GDM1 (cell line): ENCODE measurements around the gene RIMKLA.
A peak's percentile ranks its signal among the peaks of the same experiment; 100 is the strongest.

Experiments
- DNase-seq: peaks from one replicate; lab custom pipeline; 2025; lab: John Stamatoyannopoulos, UW

The RIMKLA gene

DNA sequence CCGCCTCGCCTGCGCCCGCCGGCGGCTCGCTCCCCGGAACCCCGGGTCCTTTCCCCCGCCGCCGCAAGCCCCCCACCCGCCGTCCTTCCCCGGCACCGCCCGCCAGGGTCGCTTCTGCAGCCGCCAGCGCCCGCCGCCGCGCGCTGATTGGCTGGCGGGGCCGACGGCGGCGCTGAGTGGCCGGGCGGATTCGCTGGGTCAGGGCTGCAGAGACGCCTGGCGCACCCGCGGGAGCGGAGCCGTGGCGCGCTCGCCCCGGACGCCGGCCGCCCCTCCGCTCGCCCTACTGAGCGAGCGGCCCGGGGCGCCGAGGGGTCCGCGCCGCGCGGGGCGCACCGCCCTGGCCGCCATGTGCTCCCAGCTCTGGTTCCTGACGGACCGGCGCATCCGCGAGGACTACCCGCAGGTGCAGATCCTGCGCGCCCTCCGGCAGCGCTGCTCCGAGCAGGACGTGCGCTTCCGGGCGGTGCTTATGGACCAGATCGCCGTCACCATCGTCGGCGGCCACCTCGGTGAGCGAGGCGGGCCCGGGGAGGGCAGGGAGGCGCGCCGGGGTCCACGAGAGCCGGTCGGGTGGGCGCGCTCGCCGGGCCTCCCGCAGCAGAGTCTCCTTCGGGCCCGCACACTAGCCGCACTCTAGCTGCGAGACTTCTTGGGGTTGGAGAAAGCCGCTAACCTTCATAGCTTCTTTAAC is at the start of gene RIMKLA:
Gene RIMKLA (plus strand): TSS at position 207 of the 694 bp plus-strand sequence. CDS start 143 bp downstream, at position 350.
- DNase-seq: peak; percentile 13

GRCh38 chr1:42332877-42333276 is 47.7 kb upstream of the RIMKLA start:
- no peak for DNase-seq

- no peak for DNase-seq
Measured at GRCh38 chr1:42333662-42334239, 46.8 kb upstream of the RIMKLA start.

DNA sequence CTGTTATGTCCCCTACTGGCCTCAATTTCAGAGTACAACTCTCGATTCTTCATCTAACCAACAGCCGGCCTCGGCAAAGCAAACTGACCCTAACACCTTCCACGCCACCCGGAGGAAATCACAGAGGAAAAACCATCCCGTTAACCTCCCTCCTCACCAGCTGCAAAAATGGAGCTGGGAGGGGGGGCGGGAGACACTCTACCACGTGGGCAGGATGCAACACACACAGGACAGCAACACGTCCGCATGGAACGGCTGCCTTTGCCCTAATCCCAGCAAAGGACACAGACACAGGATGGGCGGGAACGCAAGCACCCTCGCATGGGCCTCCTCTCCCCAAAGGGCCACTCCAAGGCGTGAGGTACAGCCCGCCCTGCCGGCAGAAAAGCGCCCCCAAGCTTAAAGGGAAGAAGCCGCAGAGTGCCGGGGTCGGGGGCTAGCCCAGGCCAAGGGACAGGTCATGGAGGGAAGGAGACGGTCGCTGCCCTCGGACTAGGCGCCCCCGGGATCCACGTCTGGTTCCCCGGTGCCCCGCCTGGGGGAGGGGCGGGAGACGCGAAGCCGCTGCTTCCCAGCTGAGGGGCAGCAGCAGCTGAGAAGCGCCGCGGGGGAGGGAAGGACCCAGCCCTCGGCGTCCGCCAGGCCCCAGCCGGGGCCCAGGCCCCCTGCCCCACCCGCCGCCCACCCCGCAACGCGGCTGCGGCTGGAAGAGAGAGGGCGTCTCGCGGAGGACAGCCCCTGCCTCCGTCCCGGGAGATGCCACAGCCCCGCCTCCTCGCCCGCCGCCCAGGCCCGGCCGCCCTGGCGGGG is 46.1 kb upstream of the RIMKLA start:
- no peak for DNase-seq

- peak; percentile 93 for DNase-seq
Measured at GRCh38 chr1:42335050-42335808, 45.4 kb upstream of the RIMKLA start, which contains the start of gene FOXJ3. FOXJ3 (minus strand) TSS chr1:42335235; CDS start chr1:42311093, 24,142 bp downstream.

GRCh38 chr1:42335809-42336518 is 44.6 kb upstream of the RIMKLA start:
- no peak for DNase-seq

GRCh38 chr1:42336978-42337377 is 43.6 kb upstream of the RIMKLA start:
- no peak for DNase-seq

DNA sequence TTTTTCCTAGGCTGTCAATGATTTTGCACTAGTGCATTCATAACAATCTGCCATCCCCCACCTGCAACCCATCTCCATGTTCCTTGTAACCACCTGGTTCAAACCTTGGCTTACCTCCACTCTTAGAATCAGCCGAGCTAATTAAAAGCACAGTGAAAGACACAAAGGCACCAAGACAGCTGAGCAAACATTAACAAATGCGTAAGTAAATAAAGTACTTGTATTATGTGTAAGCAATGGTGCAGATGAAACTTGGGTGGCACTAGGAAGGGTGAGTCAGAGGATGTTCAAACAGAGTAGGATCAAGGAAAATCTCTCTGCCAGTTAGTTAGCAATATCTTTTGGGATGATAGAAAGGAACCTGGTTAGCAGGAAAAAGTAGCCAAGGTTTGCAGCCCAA is 40.5 kb upstream of the RIMKLA start:
- DNase-seq: no peak

DNA sequence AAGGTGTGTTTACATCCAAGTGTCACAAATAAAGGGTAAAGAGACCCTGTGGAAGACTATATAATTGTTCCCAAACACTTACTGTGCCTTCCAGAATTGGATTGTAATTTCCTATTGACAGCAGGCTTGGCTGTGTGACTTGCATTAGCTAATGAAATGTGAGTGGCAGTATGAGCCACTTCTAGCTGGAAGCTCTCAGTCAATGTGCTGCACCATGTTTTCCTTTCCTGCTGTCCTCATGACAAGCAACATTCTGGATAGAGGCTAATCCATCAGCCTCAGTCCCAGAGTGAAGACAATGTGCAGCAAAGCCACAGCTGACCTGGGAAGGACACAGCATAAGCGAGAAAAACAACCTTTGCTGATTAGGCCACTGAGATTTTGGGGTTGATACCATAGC is 39.7 kb upstream of the RIMKLA start:
- DNase-seq: no peak

GRCh38 chr1:42343049-42343448 is 37.5 kb upstream of the RIMKLA start:
- no peak for DNase-seq

DNA sequence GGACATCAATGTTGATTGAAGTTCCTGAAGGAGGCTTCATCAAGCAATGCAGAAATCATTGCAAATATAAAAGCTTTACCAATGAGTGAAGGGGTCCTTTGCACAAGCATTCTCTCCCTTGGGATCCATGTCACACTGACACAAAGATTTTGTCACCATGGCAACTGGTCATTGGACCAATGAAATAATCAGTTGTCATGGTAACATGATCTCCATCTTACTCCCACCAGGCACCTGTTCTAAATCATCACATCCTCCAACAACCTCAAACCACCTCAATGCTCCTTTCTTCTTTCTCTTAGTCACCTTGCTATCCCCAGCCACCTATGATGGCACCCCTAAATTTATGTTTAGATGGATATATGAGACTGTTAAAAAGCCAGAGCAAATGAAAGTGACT is 32.1 kb upstream of the RIMKLA start:
- no peak for DNase-seq

DNA sequence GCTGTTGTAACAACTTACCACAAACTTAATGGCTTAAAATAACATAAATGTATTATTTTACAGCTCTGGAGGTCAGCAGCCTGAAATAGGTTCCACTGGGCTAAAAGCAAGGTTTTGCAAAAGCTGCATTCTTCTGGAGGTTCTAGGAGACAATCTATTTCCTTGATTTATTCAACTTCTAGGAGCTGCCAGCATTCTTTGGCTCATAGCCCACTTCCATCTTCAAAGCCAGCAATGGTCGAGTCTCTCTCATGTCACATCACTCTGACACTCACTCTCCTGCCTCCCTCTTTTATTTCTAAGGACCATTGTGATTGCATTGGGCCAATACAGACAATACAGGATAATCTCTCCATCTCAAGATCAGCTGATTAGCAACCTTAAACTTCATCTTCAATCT is 30.5 kb upstream of the RIMKLA start:
- no peak for DNase-seq

DNA sequence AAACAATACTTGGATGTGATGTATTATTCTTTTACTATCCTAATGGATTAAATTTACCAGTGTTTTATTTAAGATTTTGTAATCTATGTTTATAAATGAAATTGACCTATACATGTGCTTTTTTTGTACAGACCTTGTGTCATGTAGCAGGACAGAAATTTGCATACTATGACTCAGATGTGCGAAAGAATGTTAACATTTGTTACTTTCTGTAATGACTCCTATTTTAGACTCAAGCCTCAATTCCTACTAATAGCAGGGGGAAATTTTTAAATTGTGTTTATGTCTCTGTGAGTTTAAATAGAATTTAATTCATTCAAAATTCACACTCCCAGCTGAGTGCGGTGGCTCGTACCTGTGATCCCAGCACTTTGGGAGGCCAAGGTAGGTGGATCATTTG is 21.8 kb upstream of the RIMKLA start:
- no peak for DNase-seq

- no peak for DNase-seq
Measured at GRCh38 chr1:42359466-42359865, 21.1 kb upstream of the RIMKLA start.

DNA sequence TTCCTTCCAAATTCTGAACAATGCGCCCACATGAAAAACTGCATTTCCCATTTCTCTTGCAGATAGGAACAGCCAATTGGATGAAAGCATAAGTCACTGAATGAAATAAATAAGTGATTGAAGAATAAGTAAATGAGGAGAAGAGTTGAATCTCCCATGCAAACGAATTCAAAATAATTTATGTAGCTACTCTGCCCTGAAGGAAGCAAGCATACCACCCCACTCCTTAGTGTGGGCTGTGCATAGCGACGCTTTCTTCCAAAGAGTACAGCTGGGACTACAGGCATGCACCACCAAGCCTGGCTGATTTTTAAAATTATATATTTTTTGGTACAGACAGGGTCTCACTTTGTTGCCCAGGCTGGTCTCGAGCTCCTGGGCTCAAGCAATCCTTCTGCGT is 16.5 kb upstream of the RIMKLA start:
- no peak for DNase-seq

- no peak for DNase-seq
Measured at GRCh38 chr1:42364542-42364941, 16.1 kb upstream of the RIMKLA start.

GRCh38 chr1:42365118-42365517 is 15.5 kb upstream of the RIMKLA start:
- no peak for DNase-seq

GRCh38 chr1:42368096-42368795 is 12.3 kb upstream of the RIMKLA start:
- DNase-seq: no peak

GRCh38 chr1:42369471-42369870 is 11.1 kb upstream of the RIMKLA start:
- DNase-seq: no peak

- no peak for DNase-seq
Measured at GRCh38 chr1:42370876-42371549, 9.6 kb upstream of the RIMKLA start.
